ENCODE results near the gene TIMM23.

The TIMM23 gene

DNA sequence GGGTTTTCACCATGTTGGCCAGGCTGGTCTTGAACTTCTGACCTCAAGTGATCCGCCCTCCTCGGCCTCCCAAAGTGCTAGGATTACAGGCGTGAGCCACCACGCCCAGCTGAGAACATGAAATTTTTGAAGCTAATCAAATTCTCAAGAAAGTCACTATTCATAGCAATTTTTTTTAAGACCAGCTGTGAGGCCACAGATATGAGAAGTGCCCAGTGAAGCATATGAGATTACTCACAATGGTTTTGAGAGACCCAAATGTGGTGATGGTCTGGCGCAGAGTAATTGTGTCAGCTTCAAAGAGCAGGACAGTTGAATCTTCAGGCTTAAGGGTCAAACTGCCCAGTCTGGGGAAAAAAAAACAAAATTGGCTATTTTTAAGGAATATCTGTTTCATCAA, 41.9 kb downstream of the TIMM23 start:
- no peak overlapping the region for H3K4me2 ChIP-seq (ENCODE audit: low read depth, low read length, poor library complexity, severe bottlenecking)
- no peak overlapping the region for H3K4me3 ChIP-seq (ENCODE audit: insufficient read depth, low read length, poor library complexity, severe bottlenecking)
- H3K9me2 ChIP-seq (replicated peaks; ENCODE audit: insufficient read depth, low read length): no peaks in the 10 kb centered on the region
- peaks cover 5% of the 10 kb centered on the region; the same call in 1 of the 2 replicates for H3F3A ChIP-seq (ENCODE audit: insufficient read depth)
- TF ChIP-seq, protein P1, sequence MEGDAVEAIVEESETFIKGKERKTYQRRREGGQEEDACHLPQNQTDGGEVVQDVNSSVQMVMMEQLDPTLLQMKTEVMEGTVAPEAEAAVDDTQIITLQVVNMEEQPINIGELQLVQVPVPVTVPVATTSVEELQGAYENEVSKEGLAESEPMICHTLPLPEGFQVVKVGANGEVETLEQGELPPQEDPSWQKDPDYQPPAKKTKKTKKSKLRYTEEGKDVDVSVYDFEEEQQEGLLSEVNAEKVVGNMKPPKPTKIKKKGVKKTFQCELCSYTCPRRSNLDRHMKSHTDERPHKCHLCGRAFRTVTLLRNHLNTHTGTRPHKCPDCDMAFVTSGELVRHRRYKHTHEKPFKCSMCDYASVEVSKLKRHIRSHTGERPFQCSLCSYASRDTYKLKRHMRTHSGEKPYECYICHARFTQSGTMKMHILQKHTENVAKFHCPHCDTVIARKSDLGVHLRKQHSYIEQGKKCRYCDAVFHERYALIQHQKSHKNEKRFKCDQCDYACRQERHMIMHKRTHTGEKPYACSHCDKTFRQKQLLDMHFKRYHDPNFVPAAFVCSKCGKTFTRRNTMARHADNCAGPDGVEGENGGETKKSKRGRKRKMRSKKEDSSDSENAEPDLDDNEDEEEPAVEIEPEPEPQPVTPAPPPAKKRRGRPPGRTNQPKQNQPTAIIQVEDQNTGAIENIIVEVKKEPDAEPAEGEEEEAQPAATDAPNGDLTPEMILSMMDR (IDR thresholded peaks at IDR 0.05; ENCODE audit: insufficient read depth, low read length, poor library complexity, severe bottlenecking): no peak
- TF ChIP-seq EZH2phosphoT487 (conservative IDR thresholded peaks at IDR 0.05; ENCODE audit: low read length): no peak
- no peak overlapping the region for H2AFZ ChIP-seq (ENCODE audit: low read depth, low read length, severe bottlenecking)
- no peak overlapping the region for H3K27ac ChIP-seq (ENCODE audit: low read depth, low read length)
- no peaks in the 10 kb centered on the region for H3K27me3 ChIP-seq (ENCODE audit: low read length)
- H4K20me1 ChIP-seq (ENCODE audit: low read depth, low read length): no peaks in the 10 kb centered on the region; the same call in 1 of the 2 replicates
- H3K79me2 ChIP-seq (ENCODE audit: insufficient read depth, low read length): peaks cover 40% of the 10 kb centered on the region
- no peak overlapping the region for H3K9ac ChIP-seq (ENCODE audit: low read length)
- H3K36me3 ChIP-seq (ENCODE audit: low read length): peaks cover 38% of the 10 kb centered on the region
- H3K9me3 ChIP-seq (ENCODE audit: insufficient read depth, low read length): no peaks in the 10 kb centered on the region

DNA sequence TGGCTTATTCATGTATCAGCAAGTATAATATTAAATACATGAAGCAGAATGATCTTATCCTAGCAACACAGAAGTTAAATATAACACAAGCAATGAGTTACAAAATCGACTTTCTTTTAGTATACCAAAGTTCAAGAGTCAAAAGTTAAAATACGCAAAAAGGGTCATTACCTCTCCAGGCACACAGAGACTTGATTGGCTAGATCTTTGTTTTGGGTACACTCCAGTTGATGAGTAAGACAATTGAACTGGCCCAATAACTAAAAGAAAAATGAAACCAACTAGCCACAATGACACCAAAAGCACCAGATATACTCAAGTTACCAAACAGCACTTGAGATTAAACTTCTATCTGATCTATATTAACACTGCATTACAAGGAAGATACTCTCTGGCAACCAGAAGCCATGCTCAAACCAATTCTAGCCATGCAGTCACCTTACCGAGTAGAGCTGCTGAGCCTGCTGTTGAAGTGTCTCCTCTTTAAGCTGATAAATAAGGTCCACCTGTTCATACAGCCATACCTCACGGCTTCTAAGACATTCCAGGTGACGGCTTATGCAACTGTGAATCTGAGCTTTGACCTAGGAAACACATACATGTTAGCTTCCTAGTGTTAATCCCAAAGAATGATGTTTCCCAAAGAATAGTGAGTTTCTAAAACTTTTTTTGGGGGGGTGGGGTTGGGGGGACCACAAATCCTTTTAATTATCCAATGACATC, 42.6 kb downstream of the TIMM23 start:
- no peaks in the 10 kb centered on the region; the same call in 1 of the 2 replicates for H4K20me1 ChIP-seq (ENCODE audit: low read depth, low read length)
- H3K4me3 ChIP-seq (ENCODE audit: insufficient read depth, low read length, poor library complexity, severe bottlenecking): no peak overlapping the region
- peaks cover 5% of the 10 kb centered on the region; the same call in 1 of the 2 replicates for H3F3A ChIP-seq (ENCODE audit: insufficient read depth)
- no peaks in the 10 kb centered on the region for H3K9me2 ChIP-seq (replicated peaks; ENCODE audit: insufficient read depth, low read length)
- H3K9ac ChIP-seq (ENCODE audit: low read length): no peak overlapping the region
- no peak overlapping the region for H3K4me2 ChIP-seq (ENCODE audit: low read depth, low read length, poor library complexity, severe bottlenecking)
- no peaks in the 10 kb centered on the region for H3K27me3 ChIP-seq (ENCODE audit: low read length)
- H3K27ac ChIP-seq (ENCODE audit: low read depth, low read length): no peak overlapping the region
- H2AFZ ChIP-seq (ENCODE audit: low read depth, low read length, severe bottlenecking): no peak overlapping the region
- H3K79me2 ChIP-seq (ENCODE audit: insufficient read depth, low read length): peaks cover 46% of the 10 kb centered on the region
- H3K9me3 ChIP-seq (ENCODE audit: insufficient read depth, low read length): no peaks in the 10 kb centered on the region
- no peak for TF ChIP-seq EZH2phosphoT487 (conservative IDR thresholded peaks at IDR 0.05; ENCODE audit: low read length)
- TF ChIP-seq, protein P1 (IDR thresholded peaks at IDR 0.05; ENCODE audit: insufficient read depth, low read length, poor library complexity, severe bottlenecking): no peak
- H3K36me3 ChIP-seq (ENCODE audit: low read length): peaks cover 34% of the 10 kb centered on the region

DNA sequence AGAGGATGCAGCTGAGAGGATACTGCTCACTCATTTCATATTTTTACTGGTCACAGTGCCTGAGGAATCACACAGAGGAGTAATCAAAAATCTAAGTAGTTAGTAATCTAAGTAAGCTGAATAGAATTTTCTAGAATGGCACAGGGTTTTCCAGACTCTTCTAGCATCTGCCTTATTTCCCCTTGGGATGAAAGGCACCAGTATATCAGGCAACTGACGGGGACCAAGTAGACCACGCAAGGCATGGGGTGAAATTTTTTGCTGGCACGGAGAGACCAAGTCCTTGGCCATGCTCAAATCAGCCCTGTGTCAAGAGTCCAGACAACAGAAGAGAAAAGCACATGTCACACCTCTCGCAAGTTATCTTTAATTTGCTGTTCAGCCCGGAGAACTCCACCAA, 43.9 kb downstream of the TIMM23 start:
- H3F3A ChIP-seq (ENCODE audit: insufficient read depth): peaks cover 5% of the 10 kb centered on the region; the same call in 1 of the 2 replicates

More for the DNA sequence above, 43.9 kb downstream of the TIMM23 start:
- peaks cover 60% of the 10 kb centered on the region for H3K79me2 ChIP-seq (ENCODE audit: insufficient read depth, low read length)
- H3K27ac ChIP-seq (ENCODE audit: low read depth, low read length): no peak overlapping the region
- H3K9me2 ChIP-seq (replicated peaks; ENCODE audit: insufficient read depth, low read length): no peaks in the 10 kb centered on the region
- no peak overlapping the region for H2AFZ ChIP-seq (ENCODE audit: low read depth, low read length, severe bottlenecking)
- H3K4me2 ChIP-seq (ENCODE audit: low read depth, low read length, poor library complexity, severe bottlenecking): no peak overlapping the region
- no peak overlapping the region for H3K4me3 ChIP-seq (ENCODE audit: insufficient read depth, low read length, poor library complexity, severe bottlenecking)
- H4K20me1 ChIP-seq (ENCODE audit: low read depth, low read length): peaks cover 3% of the 10 kb centered on the region; the same call in 1 of the 2 replicates
- no peaks in the 10 kb centered on the region for H3K27me3 ChIP-seq (ENCODE audit: low read length)
- H3K9me3 ChIP-seq (ENCODE audit: insufficient read depth, low read length): no peaks in the 10 kb centered on the region
- TF ChIP-seq EZH2phosphoT487 (conservative IDR thresholded peaks at IDR 0.05; ENCODE audit: low read length): no peak
- TF ChIP-seq, protein P1 (IDR thresholded peaks at IDR 0.05; ENCODE audit: insufficient read depth, low read length, poor library complexity, severe bottlenecking): no peak
- H3K9ac ChIP-seq (ENCODE audit: low read length): no peak overlapping the region
- peaks cover 31% of the 10 kb centered on the region for H3K36me3 ChIP-seq (ENCODE audit: low read length)
